Activated CD4-positive, alpha-beta T cell treated with anti-CD3 and anti-CD28 coated beads, Interleukin-2, amount 10 ng/mL, durations not matched to agents 24 days and 14 days (primary cell): ENCODE measurements around the gene OTUB1. TPM values are rescaled to one million over a fixed set of nuclear protein-coding genes. Genes with fewer than 3 reads are reported as not detected.

ENCODE experiments used
- DNase-seq: peaks from one replicate; pipeline ENCODE4 v3.0.0; 2022
- H3K27ac Mint-ChIP-seq: one replicate; pipeline ENCODE4 v1.8.0; 2022; ENCODE audit warnings: mild to moderate bottlenecking, mixed read lengths
- H3K27me3 Mint-ChIP-seq: one replicate; pipeline ENCODE4 v1.8.0; 2022; ENCODE audit warnings: mixed read lengths
- H3K36me3 Mint-ChIP-seq: one replicate; pipeline ENCODE4 v1.8.0; 2022; ENCODE audit warnings: low read depth, mild to moderate bottlenecking, mixed read lengths
- H3K4me1 Mint-ChIP-seq: one replicate; pipeline ENCODE4 v1.8.0; 2021; ENCODE audit warnings: mixed read lengths
- H3K4me3 Mint-ChIP-seq: one replicate; pipeline ENCODE4 v1.8.0; 2022; ENCODE audit warnings: mild to moderate bottlenecking, moderate library complexity, mixed read lengths
- H3K9me3 Mint-ChIP-seq: one replicate; pipeline ENCODE4 v1.8.0; 2021; ENCODE audit warnings: mixed read lengths
- intact Hi-C: fragments of 100-400 bp; cut with micrococcal nuclease; formaldehyde crosslinking; loops from one replicate; pipeline ENCODE4 v1.15.1; 2023
- total RNA-seq: library from RNA; stranded (reverse); gene quantifications from 2 replicates; pipeline ENCODE4 v1.2.3, GENCODE V29; 2022

OTUB1 gene
- total RNA-seq, 1 donor from 2014 or later = 105 TPM

GRCh38 chr11:64015935-64016845, 30.0 kb downstream of the OTUB1 start:
- Mint-ChIP-seq H3K36me3 (no peaks in the 10 kb centered on the region), H3K27me3 (no peaks in the 10 kb centered on the region)
- intact Hi-C loops = no loop called here

GRCh38 chr11:64017945-64018224, 31.6 kb downstream of the OTUB1 start:
- no peaks in the 10 kb centered on the region for H3K9me3 Mint-ChIP-seq
- no peaks in the 10 kb centered on the region for H3K4me1 Mint-ChIP-seq
- intact Hi-C loops = no loop called here
- H3K36me3 Mint-ChIP-seq = no peaks in the 10 kb centered on the region
- H3K4me3 Mint-ChIP-seq = no peak overlapping the region
- DNase-seq = no peak
- H3K27me3 Mint-ChIP-seq = no peaks in the 10 kb centered on the region
- no peak overlapping the region for H3K27ac Mint-ChIP-seq

More at GRCh38 chr11:64015935-64016845, 30.0 kb downstream of the OTUB1 start:
- Mint-ChIP-seq H3K4me1 (no peaks in the 10 kb centered on the region), H3K27ac (no peak overlapping the region), H3K9me3 (peaks cover under 1% of the 10 kb centered on the region), H3K4me3 (no peak overlapping the region)
- no peak for DNase-seq

DNA sequence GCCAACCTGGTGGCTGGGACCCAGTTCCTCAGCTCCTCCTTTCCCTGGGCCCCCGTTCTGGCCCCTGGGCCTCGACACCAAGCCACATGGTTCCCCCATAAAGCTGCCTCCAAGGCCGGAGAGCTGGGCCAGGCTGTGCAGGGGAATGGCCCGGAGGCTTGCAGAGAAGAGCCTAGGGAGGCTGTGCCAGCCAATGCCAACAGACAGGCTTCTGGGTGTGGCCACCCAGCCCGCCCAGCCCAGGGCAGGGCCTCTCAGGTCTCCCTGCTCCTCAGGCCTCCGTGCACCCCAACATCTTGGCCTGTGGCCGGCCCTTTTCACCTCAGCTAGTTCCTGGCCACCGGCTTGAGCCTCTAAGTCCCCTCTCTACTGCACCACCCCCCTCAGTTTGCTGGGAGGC, 32.1 kb downstream of the OTUB1 start:
- H3K4me3 Mint-ChIP-seq = no peak overlapping the region

DNA sequence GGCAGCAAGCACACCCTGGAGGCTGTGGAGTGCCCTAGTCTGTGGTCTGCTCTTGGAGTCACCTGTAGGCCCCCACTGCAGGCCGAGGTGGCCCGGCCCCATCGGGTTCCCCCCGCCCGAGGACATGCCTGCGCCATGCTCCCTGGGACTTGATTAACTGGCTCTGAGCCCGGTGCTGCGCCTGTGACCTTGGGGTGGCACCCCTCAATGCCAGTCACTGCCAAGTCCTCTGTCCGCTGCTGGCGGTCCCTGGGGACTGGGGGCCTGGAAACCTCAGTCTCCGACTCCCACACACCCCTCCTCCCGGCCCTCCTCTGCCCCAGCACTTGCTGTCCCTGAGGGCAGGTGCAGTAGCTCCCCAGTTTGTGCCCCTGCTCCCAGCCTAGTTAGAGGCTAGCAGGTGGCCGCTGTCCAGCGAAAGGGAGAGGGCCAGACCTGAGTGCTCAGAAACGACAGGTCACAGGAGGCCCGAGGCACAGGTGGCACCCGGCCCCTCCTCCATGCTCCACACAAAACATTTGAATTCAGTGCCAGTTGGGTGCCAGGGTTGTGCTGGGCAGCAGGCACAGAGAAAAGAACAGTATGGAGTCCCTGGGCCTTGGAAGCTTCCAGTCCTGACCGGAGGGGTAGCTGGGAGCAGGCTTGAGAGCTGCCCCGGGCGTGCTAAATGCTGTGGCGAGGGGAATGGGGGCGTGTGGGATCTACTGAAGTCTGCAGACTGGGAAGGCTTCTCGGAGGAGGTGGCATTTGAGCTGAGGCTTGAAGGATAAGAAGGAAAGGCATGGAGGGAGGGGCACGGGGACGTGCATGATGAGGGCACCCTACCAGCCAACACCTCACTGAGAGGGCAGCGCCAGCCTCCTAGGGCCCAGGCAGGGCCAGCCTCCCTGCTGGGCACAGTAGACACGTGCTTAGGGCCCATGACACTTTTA, 33.1 kb downstream of the OTUB1 start:
- no peaks in the 10 kb centered on the region for H3K4me1 Mint-ChIP-seq

More for the DNA sequence above, 32.1 kb downstream of the OTUB1 start:
- intact Hi-C loops = no loop called here
- H3K27me3 Mint-ChIP-seq = no peaks in the 10 kb centered on the region
- no peaks in the 10 kb centered on the region for H3K4me1 Mint-ChIP-seq
- H3K36me3 Mint-ChIP-seq = no peaks in the 10 kb centered on the region
- H3K9me3 Mint-ChIP-seq = no peaks in the 10 kb centered on the region
- no peak for DNase-seq
- no peak overlapping the region for H3K27ac Mint-ChIP-seq

DNA sequence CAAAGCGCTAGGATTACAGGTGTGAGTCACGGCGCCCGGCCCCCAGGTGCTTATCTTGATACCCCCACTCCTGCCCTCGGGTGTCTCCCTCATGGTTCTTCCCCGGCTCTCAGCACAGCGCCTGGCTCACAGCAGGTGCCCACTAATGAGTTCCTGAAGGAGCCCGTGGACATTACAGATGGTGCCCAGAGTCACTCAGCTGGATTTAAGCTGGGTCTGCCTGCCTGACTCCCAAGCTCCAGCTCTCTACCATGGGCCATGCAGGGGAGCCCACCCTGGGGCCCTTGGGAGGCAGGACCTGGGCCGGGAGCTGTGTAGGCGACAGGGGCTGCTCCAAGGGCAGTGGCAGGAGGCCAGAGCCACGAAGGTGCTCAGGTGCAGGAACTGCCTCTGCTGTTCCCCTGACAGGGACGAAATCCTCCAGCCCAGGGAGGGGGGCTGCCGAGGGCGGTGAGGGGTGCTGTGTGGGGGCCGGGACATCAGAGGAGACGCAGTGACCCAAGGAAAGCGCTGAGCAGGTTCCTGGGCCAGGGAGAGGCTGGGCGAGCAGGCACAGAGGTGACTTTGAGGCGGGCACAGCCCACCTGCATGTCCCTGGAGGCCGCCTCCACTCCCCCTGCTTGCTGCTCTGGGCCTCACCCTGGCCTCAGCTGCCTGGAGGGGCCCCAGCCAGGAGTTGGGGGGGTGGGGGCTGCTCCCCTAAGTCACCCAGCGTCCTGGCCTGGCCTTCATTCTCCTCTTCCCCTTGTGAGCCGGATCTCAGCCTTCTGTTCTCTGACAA, 34.9 kb downstream of the OTUB1 start:
- DNase-seq = no peak
- intact Hi-C loops = no loop called here
- H3K27ac Mint-ChIP-seq = no peak overlapping the region
- no peaks in the 10 kb centered on the region for H3K36me3 Mint-ChIP-seq
- no peaks in the 10 kb centered on the region for H3K4me1 Mint-ChIP-seq
- no peaks in the 10 kb centered on the region for H3K9me3 Mint-ChIP-seq
- no peaks in the 10 kb centered on the region for H3K27me3 Mint-ChIP-seq
- no peak overlapping the region for H3K4me3 Mint-ChIP-seq

More for the DNA sequence above, 33.1 kb downstream of the OTUB1 start:
- H3K4me3 Mint-ChIP-seq = no peak overlapping the region
- H3K36me3 Mint-ChIP-seq = no peaks in the 10 kb centered on the region
- H3K27ac Mint-ChIP-seq = no peak overlapping the region
- DNase-seq = no peak
- intact Hi-C loops = no loop called here
- no peaks in the 10 kb centered on the region for H3K27me3 Mint-ChIP-seq
- no peaks in the 10 kb centered on the region for H3K9me3 Mint-ChIP-seq

DNA sequence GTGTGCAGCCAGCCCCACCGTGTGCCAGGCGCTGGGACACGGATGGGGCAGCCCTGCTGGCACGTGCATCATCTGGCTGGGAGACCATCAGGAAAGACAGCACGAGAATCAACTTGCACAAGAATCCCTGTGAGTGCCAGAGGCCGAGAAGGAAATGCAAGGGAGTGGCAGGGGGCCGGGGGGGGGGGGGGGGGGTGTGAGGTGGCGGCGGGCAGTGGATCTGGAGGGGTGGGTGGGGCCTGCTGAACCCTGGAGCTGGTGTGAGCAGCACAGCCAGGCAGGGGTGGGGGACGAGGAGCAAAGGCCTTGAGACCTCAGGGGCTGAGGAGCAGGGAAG, 35.5 kb downstream of the OTUB1 start:
- Mint-ChIP-seq H3K27me3 (no peaks in the 10 kb centered on the region), H3K4me1 (no peaks in the 10 kb centered on the region), H3K4me3 (no peak overlapping the region), H3K27ac (no peak overlapping the region), H3K9me3 (no peaks in the 10 kb centered on the region), H3K36me3 (no peaks in the 10 kb centered on the region)
- no peak for DNase-seq
- intact Hi-C loops = no loop called here

GRCh38 chr11:64022125-64022784, 36.0 kb downstream of the OTUB1 start:
- Mint-ChIP-seq H3K27ac (no peak overlapping the region), H3K36me3 (no peaks in the 10 kb centered on the region)

DNA sequence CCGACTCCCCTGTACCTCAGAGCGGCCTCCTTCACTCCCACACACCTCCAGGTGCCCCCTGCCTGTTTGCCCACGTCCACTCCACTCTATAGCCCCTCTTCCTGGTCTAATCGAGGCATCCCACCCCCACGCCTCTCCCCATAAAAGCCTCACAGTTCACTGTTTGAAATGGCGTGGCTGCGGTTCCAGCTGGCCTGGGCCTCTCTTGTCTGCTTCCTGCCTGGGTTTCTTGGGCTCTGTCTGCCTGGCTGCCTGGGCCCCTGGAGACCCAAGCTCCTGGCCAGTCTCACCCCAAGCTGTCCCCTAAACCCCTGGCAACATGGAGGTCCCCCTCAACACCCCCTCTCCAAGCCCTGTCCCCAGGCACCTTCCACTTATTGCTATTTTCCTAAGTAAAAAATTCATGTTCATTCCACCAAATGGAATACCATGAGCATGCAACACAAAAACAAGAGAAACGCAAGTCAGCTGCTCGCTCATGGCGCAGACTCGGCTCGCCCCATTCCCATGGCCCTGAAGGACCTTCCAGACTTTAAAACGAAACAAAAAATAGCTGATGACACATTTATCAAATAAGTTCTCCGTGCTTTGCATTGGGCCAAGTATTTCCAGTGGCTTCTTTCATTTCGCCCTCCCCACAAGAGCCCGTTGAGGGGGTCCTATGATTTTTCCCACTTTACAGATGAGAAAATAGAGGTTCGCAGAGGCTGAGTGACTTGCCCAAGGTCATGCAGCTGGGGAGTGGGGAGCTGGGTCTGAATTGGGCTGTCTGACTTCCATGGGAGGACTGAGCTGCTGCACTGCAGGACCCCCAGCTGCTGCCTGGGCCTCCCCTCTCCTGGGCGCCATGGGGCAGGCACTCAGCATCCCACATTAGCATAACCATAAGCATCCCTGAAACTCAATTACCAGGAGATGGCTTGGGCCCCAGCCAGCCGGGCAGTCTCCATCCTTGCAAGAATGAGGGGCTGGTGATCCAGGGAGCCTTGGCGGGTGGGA, 37.8 kb downstream of the OTUB1 start:
- Mint-ChIP-seq H3K27me3 (peaks cover 6% of the 10 kb centered on the region), H3K4me3 (no peak overlapping the region), H3K9me3 (no peaks in the 10 kb centered on the region), H3K36me3 (no peaks in the 10 kb centered on the region), H3K27ac (no peak overlapping the region), H3K4me1 (no peaks in the 10 kb centered on the region)
- intact Hi-C loops = no loop called here
- no peak for DNase-seq

More at GRCh38 chr11:64022125-64022784, 36.0 kb downstream of the OTUB1 start:
- Mint-ChIP-seq H3K4me3 (no peak overlapping the region), H3K9me3 (no peaks in the 10 kb centered on the region), H3K4me1 (no peaks in the 10 kb centered on the region), H3K27me3 (peaks cover 4% of the 10 kb centered on the region)
- intact Hi-C loops = no loop called here
- no peak for DNase-seq

DNA sequence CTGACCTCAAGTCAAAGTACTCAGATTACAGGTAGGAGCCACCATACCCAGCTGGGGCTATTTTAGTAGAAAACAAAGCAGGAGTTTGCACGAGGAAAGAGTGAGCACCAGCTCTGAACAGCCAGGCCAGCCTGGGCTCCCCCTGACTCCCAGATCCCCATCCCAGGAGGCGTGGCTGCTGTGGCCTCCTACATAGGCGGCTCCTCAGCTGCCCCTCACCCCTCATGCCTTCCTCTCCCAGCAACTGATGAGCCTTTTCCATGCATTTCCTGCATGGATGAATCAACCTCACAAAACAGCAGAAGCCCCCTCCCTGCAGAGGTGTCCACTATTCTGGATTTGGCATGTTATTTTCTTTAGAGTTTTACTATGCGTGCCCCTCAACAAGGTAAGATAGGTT, 39.0 kb downstream of the OTUB1 start:
- Mint-ChIP-seq H3K27ac (no peak overlapping the region), H3K9me3 (no peaks in the 10 kb centered on the region), H3K36me3 (no peaks in the 10 kb centered on the region), H3K27me3 (peaks cover 6% of the 10 kb centered on the region), H3K4me1 (no peaks in the 10 kb centered on the region), H3K4me3 (no peak overlapping the region)
- intact Hi-C loops = no loop called here
- no peak for DNase-seq

DNA sequence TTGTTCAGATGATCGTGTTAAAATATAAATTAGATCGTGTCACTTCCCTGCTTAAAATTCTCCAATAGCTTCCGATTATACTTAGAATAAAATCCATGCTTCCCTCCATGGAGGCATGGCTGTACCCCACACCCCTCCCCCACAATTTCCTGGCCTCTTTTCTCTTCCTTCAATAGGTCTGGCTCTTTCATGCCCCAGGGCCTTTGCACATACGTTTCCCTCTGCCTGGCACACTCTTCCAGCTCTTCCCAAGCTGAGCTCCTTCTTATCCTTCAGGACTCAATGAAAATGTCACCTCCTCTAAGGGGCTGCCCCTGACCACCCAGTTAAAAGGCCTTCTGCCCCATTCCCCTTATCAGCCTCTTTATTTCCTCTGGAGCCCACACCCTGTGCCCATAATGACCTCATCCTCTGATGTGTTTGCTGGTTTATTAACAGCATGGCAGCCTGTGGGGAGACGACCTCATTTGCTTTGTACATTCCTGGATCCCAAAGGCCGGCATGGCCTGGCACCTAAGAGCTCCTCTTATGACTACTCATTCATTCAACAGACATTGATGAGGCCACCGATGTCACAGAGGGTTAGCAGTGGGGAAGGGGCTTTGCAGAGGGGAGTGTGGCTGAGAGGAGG, 40.5 kb downstream of the OTUB1 start:
- intact Hi-C loops = no loop called here
- H3K27ac Mint-ChIP-seq = no peak overlapping the region

GRCh38 chr11:64027651-64028397, 41.6 kb downstream of the OTUB1 start:
- H3K4me3 Mint-ChIP-seq = no peak overlapping the region
- intact Hi-C loops = no loop called here
- no peaks in the 10 kb centered on the region for H3K36me3 Mint-ChIP-seq
- DNase-seq = no peak
- H3K9me3 Mint-ChIP-seq = no peaks in the 10 kb centered on the region
- no peak overlapping the region for H3K27ac Mint-ChIP-seq
- H3K27me3 Mint-ChIP-seq = peaks cover 9% of the 10 kb centered on the region
- no peaks in the 10 kb centered on the region for H3K4me1 Mint-ChIP-seq

More for the DNA sequence above, 40.5 kb downstream of the OTUB1 start:
- no peaks in the 10 kb centered on the region for H3K9me3 Mint-ChIP-seq
- no peaks in the 10 kb centered on the region for H3K4me1 Mint-ChIP-seq
- no peak overlapping the region for H3K4me3 Mint-ChIP-seq
- H3K27me3 Mint-ChIP-seq = peaks cover 6% of the 10 kb centered on the region
- DNase-seq = no peak
- no peaks in the 10 kb centered on the region for H3K36me3 Mint-ChIP-seq
